Measurements from ENCODE around the gene SAMD14. TPM values are rescaled to one million over a fixed set of nuclear protein-coding genes. Genes with fewer than 3 reads are reported as not detected.

Gene SAMD14
- total RNA-seq, 1 donor from 2014 or later = 8.7 TPM

DNA sequence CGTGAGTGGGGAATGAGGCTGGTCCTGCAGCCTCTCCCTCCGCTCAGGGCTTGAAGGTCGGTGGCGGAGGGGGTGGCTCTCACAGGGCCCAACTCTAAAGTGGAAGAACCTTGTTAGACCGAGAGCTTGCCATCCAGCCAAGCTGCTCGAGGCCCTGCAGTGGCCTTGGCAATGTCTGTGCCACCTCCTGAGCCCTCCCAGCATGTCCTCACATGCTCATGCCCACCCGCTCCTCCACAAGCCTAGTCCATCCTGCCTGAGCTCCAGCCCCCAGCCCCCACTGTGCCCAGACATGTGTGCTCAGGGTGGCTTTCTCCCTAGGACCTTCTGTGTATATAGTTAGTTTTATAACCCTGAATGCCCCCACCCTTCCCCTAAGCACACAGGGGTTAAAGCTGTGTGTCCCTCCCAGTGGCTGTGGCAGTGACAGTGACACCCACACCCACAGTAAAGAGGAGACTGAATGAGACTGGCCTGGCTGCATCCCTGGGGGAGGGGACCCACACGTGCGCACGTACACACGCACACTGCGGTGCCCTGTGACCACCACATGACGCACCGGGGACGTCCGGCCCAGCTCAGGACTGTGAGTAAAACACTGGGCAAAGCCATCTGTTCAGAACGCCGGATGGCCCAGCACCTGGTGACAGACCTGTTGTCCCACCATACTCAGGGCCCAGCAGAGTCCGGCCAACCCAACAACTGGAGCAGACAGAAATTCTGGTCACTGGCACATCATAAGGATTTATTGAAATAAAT, 19.2 kb downstream of the SAMD14 start:
- peaks cover 6% of the 10 kb centered on the region for H3K27me3 Mint-ChIP-seq (ENCODE audit: insufficient read depth, low read depth)
- H3K9me3 ChIP-seq (ENCODE audit: low read depth) = no peaks in the 10 kb centered on the region
- peaks cover 22% of the 10 kb centered on the region for H3F3A ChIP-seq (ENCODE audit: low read depth)
- peak overlapping the region; percentile 82 for H3K27ac ChIP-seq
- H3K4me1 ChIP-seq = peaks cover 18% of the 10 kb centered on the region
- no peak overlapping the region for H2AFZ ChIP-seq (replicated peaks)
- no peaks in the 10 kb centered on the region for H3K27me3 ChIP-seq
- no peak overlapping the region for H3K4me3 ChIP-seq
- H3K9ac ChIP-seq = no peak overlapping the region
- TF ChIP-seq, protein P1, sequence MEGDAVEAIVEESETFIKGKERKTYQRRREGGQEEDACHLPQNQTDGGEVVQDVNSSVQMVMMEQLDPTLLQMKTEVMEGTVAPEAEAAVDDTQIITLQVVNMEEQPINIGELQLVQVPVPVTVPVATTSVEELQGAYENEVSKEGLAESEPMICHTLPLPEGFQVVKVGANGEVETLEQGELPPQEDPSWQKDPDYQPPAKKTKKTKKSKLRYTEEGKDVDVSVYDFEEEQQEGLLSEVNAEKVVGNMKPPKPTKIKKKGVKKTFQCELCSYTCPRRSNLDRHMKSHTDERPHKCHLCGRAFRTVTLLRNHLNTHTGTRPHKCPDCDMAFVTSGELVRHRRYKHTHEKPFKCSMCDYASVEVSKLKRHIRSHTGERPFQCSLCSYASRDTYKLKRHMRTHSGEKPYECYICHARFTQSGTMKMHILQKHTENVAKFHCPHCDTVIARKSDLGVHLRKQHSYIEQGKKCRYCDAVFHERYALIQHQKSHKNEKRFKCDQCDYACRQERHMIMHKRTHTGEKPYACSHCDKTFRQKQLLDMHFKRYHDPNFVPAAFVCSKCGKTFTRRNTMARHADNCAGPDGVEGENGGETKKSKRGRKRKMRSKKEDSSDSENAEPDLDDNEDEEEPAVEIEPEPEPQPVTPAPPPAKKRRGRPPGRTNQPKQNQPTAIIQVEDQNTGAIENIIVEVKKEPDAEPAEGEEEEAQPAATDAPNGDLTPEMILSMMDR (IDR thresholded peaks at IDR 0.05) = no peak
- TF ChIP-seq EZH2 (IDR thresholded peaks at IDR 0.05) (no peak), EZH2phosphoT487 (IDR thresholded peaks at IDR 0.05) (no peak)
- no peak for DNase-seq (ENCODE audit: low spot score)
- H3K4me3 Mint-ChIP-seq = no peak overlapping the region
- peaks cover 4% of the 10 kb centered on the region for H4K20me1 ChIP-seq (ENCODE audit: low read depth)
- no peaks in the 10 kb centered on the region for H3K79me2 ChIP-seq (ENCODE audit: low read depth)
- no peak overlapping the region for H3K4me2 ChIP-seq
- peaks cover 41% of the 10 kb centered on the region for H3K4me1 Mint-ChIP-seq
- no peaks in the 10 kb centered on the region for H3K36me3 ChIP-seq
- no peaks in the 10 kb centered on the region for H3K9me3 Mint-ChIP-seq
- H3K27ac Mint-ChIP-seq = peak overlapping the region; percentile 98
- H3K36me3 Mint-ChIP-seq = peaks cover 10% of the 10 kb centered on the region

DNA sequence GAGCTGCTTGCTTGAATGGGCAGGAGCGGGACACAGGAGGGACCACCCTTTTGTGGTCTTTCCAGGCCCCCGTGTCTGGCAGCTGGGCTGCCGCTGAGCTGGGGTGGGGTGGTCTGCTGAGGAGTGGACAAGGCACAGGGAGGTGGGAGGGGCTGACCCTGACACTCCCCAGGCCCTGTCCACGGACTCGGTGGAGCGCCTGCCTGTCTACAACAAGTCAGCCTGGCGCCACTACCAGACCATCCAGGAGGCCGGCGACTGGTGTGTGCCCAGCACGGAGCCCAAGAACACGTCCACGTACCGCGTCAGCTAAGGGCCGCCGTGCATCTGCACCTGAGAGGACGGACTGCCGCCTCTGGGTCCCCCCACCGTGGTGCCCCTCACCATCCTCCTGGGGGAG, 20.2 kb downstream of the SAMD14 start:
- H3K27ac ChIP-seq = no peak overlapping the region
- H3K4me2 ChIP-seq = no peak overlapping the region
- H3K36me3 ChIP-seq = no peaks in the 10 kb centered on the region
- H3K9ac ChIP-seq = no peak overlapping the region
- Mint-ChIP-seq H3K9me3 (no peaks in the 10 kb centered on the region), H3K4me1 (peaks cover 37% of the 10 kb centered on the region), H3K36me3 (peaks cover 10% of the 10 kb centered on the region), H3K4me3 (no peak overlapping the region), H3K27me3 (ENCODE audit: insufficient read depth, low read depth) (peaks cover 10% of the 10 kb centered on the region), H3K27ac (no peak overlapping the region)
- no peaks in the 10 kb centered on the region for H3K27me3 ChIP-seq
- no peak for TF ChIP-seq EZH2phosphoT487 (IDR thresholded peaks at IDR 0.05)
- TF ChIP-seq EZH2 (IDR thresholded peaks at IDR 0.05) = no peak
- TF ChIP-seq, protein P1 (IDR thresholded peaks at IDR 0.05) = no peak
- H3F3A ChIP-seq (ENCODE audit: low read depth) = peaks cover 14% of the 10 kb centered on the region
- no peak overlapping the region for H2AFZ ChIP-seq (replicated peaks)
- no peak overlapping the region for H3K4me3 ChIP-seq
- no peak for DNase-seq (ENCODE audit: low spot score)
- H3K9me3 ChIP-seq (ENCODE audit: low read depth) = no peaks in the 10 kb centered on the region
- peaks cover 4% of the 10 kb centered on the region for H4K20me1 ChIP-seq (ENCODE audit: low read depth)
- H3K4me1 ChIP-seq = peaks cover 15% of the 10 kb centered on the region
- no peaks in the 10 kb centered on the region for H3K79me2 ChIP-seq (ENCODE audit: low read depth)

DNA sequence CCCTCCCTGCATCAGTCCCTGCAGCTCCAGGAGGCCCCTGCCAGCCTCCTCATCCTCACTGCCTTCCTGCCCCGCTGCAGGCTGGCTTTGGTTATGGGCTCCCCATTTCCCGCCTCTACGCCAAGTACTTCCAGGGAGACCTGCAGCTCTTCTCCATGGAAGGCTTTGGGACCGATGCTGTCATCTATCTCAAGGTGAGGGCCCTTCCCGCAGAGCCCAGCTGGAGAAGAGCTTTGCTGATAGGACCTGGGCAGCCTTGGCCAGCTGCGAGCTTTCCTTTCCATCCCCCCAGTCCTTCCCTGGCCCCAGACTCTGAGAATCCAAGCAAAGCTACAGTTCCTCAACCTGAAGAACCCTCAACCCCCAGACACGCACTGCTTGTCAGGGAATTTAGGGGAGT, 20.8 kb downstream of the SAMD14 start:
- Mint-ChIP-seq H3K4me1 (peaks cover 33% of the 10 kb centered on the region), H3K36me3 (peaks cover 10% of the 10 kb centered on the region), H3K27ac (no peak overlapping the region), H3K27me3 (ENCODE audit: insufficient read depth, low read depth) (peaks cover 10% of the 10 kb centered on the region), H3K9me3 (no peaks in the 10 kb centered on the region), H3K4me3 (no peak overlapping the region)
- Histone ChIP-seq H3K4me2 (no peak overlapping the region), H4K20me1 (ENCODE audit: low read depth) (peaks cover 4% of the 10 kb centered on the region), H3K27me3 (no peaks in the 10 kb centered on the region), H3K9me3 (ENCODE audit: low read depth) (no peaks in the 10 kb centered on the region), H2AFZ (replicated peaks) (no peak overlapping the region), H3K9ac (no peak overlapping the region), H3K36me3 (no peaks in the 10 kb centered on the region), H3K4me1 (peaks cover 15% of the 10 kb centered on the region), H3K4me3 (no peak overlapping the region), H3F3A (ENCODE audit: low read depth) (peaks cover 11% of the 10 kb centered on the region), H3K79me2 (ENCODE audit: low read depth) (no peaks in the 10 kb centered on the region), H3K27ac (no peak overlapping the region)
- no peak for TF ChIP-seq EZH2phosphoT487 (IDR thresholded peaks at IDR 0.05)
- TF ChIP-seq EZH2 (IDR thresholded peaks at IDR 0.05) = no peak
- TF ChIP-seq, protein P1 (IDR thresholded peaks at IDR 0.05) = no peak
- no peak for DNase-seq (ENCODE audit: low spot score)
